ENCODE measurements around the gene WFIKKN2.

DNA sequence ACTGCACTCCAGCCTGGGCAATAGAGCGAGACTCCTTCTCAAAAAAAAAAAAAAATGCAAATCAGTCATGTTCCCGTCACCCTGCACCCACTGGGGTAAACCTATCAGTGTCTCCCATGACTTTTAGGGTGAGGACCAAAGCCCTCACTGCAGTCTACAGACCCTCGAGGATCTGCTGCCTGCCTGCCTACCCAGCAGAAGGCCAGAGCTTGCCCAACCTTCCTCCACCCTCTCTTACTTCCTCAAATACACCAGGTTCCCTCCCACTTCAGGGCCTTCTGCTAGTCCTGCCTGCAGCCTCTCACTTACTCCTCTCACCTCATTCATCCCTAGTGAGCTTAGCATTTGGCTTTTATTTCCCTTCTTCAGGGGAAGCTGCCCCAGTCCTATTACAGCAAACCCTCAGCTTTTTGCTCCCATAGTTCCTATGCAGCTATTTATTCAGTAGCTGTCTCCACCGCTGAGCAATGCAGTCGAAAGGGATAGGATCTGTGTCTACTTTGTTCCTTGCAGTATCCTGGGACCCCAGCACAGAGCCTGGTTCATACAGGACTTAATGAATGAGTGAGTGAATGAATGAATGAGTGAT is 48.6 kb downstream of the WFIKKN2 start:
- no peak for TF ChIP-seq POLR2A (IDR thresholded peaks at IDR 0.05; ENCODE audit: low read depth)
- TF ChIP-seq, protein P1, sequence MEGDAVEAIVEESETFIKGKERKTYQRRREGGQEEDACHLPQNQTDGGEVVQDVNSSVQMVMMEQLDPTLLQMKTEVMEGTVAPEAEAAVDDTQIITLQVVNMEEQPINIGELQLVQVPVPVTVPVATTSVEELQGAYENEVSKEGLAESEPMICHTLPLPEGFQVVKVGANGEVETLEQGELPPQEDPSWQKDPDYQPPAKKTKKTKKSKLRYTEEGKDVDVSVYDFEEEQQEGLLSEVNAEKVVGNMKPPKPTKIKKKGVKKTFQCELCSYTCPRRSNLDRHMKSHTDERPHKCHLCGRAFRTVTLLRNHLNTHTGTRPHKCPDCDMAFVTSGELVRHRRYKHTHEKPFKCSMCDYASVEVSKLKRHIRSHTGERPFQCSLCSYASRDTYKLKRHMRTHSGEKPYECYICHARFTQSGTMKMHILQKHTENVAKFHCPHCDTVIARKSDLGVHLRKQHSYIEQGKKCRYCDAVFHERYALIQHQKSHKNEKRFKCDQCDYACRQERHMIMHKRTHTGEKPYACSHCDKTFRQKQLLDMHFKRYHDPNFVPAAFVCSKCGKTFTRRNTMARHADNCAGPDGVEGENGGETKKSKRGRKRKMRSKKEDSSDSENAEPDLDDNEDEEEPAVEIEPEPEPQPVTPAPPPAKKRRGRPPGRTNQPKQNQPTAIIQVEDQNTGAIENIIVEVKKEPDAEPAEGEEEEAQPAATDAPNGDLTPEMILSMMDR (IDR thresholded peaks at IDR 0.05): no peak

Measured in esophagus muscularis mucosa (tissue), 3 donors.